H1 (cell line): ENCODE data around the gene ADAMTS6. TPM values are rescaled to one million over a fixed set of nuclear protein-coding genes. Genes with fewer than 3 reads are reported as not detected.

Source experiments
- CBX8 ChIP-seq: fragments of 300-800, 300-1000 bp; sonication (generic); IDR thresholded peaks from 2 replicates; pipeline ENCODE4 v1.7.1; 2016; ENCODE audit warnings: low read depth, low read length, borderline replicate concordance
- SUZ12 ChIP-seq: fragments of 200-600 bp; sonication (generic); IDR thresholded peaks from 2 replicates; pipeline ENCODE4 v1.6.1; 2012; ENCODE audit warnings: mild to moderate bottlenecking, inconsistent platforms, low read length, moderate library complexity, mixed read lengths
- polyA plus RNA-seq, 7 experiments: library from polyadenylated mRNA; depleted of rRNA in 3 of 7; stranded (reverse) in 5 of 7; unstranded in 2 of 7; fragments of >200 nt in 5 of 7; fragments of 200-250 nt in 2 of 7; gene quantifications; 1 replicate in 5 of 7; 2 replicates in 1 of 7; 4 replicates in 1 of 7; pipeline versions ENCODE4 v1.2.1 to v1.2.3, GENCODE V29; 2011 to 2013; ENCODE audit warnings: missing spikeins in 2 of 7, mixed read lengths in 2 of 7
- total RNA-seq: library from RNA; stranded (reverse); fragmentation: NEBNext Ultra II Directional; extraction: Animal tissue kit (Norgen Biotek cat#: 25700); gene quantifications from 2 replicates; pipeline ENCODE4 v1.2.1, GENCODE V29; 2021

The ADAMTS6 gene
- total and polyA plus RNA-seq, 2 of the 8 experiments (the other 6 are each of a cell fraction or from before 2014, with no cell fraction given): 0.74 to 2.4 TPM

DNA sequence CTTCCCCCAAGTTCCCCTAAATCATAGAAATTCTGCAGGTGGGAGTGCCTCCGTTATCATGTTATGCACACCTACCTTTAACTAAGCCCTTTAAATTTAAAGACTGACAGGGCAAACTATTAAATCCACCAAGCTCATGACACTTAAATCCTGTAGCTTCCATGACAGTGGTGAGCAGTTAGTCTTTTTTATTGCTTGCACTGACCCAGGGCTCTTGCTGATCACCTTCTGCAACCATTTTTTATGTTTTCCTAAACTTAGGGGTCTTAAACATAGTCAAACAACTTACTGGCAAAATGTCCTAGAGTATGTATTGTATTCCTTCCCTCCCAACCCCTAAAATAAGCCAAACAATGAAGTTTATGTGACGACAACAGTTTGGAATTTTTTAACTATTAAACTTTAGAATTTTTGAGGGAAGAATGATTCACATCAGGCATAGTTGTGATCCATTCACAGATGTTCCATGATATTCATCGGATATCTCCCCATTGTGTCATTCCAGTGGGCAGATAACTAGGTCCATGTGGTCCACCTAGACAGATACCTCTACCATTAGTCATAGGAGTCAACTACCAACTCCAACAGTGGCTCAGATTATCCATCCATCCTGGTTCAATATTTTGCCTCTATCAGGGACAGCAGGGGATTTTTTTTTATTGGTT, 283.1 kb downstream of the ADAMTS6 start (continued):
- TF ChIP-seq CBX8: no peak
- TF ChIP-seq SUZ12: no peak
- TF ChIP-seq, all 59 proteins: peak for 0
